ENCODE data around the gene ERC2. TPM values are rescaled to one million over a fixed set of nuclear protein-coding genes. Genes with fewer than 3 reads are reported as not detected.

Gene ERC2
- total RNA-seq, 2 experiments from 2014 or later = not detected

GRCh38 chr3:55682461-55682860 is 785.8 kb downstream of the ERC2 start:
- H3K9me3 Mint-ChIP-seq = no peaks in the 10 kb centered on the region
- POLR2A ChIA-PET = no interaction called here
- no peak overlapping the region for H3K4me3 Mint-ChIP-seq
- intact Hi-C loops (cut with micrococcal nuclease) = no loop called here
- no peaks in the 10 kb centered on the region for H3K36me3 Mint-ChIP-seq
- no peaks in the 10 kb centered on the region for H3K4me1 Mint-ChIP-seq (ENCODE audit: low read depth)
- CTCF ChIA-PET = no interaction called here
- H3K27ac Mint-ChIP-seq = no peak overlapping the region
- no peak for DNase-seq
- no peaks in the 10 kb centered on the region for H3K27me3 Mint-ChIP-seq

DNA sequence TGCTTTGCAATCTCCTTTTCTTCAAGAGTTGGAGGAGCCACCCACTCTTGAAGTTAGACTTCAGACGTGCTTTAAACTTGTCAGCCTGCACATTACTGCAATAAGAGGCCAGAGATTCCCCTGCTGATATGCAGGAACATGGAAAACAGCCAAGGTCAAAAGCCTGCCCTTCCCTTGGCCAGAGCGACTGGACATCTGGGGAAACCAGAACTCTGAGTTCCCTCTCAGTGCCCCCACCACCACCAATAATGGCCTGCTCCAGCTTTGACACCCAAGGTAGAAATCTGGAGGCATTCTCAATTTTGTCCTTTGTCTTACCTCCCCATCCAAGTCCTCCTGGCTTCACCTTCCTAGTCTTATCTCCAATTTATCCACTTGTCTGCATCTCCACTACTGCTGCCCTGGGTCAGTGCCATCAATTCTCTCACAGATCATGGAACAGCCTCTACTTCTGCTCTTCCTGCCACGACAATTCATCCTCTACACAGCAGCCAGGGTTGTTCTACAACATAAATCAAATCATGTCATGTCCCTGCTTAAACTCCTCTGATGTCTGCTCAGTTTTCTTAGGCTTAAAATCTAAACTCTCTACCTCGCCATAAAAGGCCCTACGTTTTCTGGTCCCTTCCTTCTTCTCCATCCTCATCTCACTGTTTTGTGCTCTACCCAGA is 789.6 kb downstream of the ERC2 start:
- Mint-ChIP-seq H3K36me3 (no peaks in the 10 kb centered on the region), H3K4me3 (no peak overlapping the region), H3K27me3 (no peaks in the 10 kb centered on the region), H3K9me3 (no peaks in the 10 kb centered on the region), H3K4me1 (ENCODE audit: low read depth) (no peaks in the 10 kb centered on the region), H3K27ac (no peak overlapping the region)
- no peak for DNase-seq
- intact Hi-C loops (cut with micrococcal nuclease) = no loop called here
- POLR2A ChIA-PET = no interaction called here
- CTCF ChIA-PET = no interaction called here

DNA sequence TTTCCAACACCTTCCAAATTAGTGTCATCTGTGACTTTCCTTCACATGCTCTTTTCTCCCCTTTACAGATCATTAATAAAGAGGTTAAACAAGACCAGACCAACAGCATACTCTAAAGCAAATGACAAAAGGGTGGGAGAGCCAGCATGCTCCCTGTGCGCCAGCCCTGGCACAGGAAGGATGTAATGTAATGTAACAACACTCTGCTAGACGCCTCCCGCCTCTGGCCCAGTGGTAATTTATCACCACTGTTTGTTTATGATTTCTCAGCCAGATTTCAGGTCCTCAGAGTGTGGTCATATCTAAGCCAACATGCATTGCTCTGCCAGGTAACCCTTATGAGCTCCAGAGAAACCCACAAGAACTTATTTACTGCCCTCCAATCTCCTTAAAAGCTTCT is 791.6 kb downstream of the ERC2 start:
- no peak for DNase-seq
- Mint-ChIP-seq H3K36me3 (no peaks in the 10 kb centered on the region), H3K4me3 (no peak overlapping the region), H3K27me3 (no peaks in the 10 kb centered on the region), H3K27ac (no peak overlapping the region), H3K9me3 (no peaks in the 10 kb centered on the region), H3K4me1 (ENCODE audit: low read depth) (no peaks in the 10 kb centered on the region)
- POLR2A ChIA-PET = no interaction called here
- intact Hi-C loops (cut with micrococcal nuclease) = no loop called here
- CTCF ChIA-PET = no interaction called here

- H3K27ac Mint-ChIP-seq = no peak overlapping the region
- DNase-seq = peak; percentile 16
- no peaks in the 10 kb centered on the region for H3K36me3 Mint-ChIP-seq
- H3K9me3 Mint-ChIP-seq = no peaks in the 10 kb centered on the region
- intact Hi-C loops (cut with micrococcal nuclease) = no loop called here
- ChIA-PET POLR2A (no interaction called here), CTCF (no interaction called here)
- no peak overlapping the region for H3K4me3 Mint-ChIP-seq
- H3K4me1 Mint-ChIP-seq (ENCODE audit: low read depth) = no peaks in the 10 kb centered on the region
- no peaks in the 10 kb centered on the region for H3K27me3 Mint-ChIP-seq
Measured at GRCh38 chr3:55675478-55675877, 792.8 kb downstream of the ERC2 start.

GRCh38 chr3:55673764-55674163 is 794.5 kb downstream of the ERC2 start:
- Mint-ChIP-seq H3K36me3 (no peaks in the 10 kb centered on the region), H3K27ac (no peak overlapping the region), H3K9me3 (no peaks in the 10 kb centered on the region), H3K27me3 (no peaks in the 10 kb centered on the region), H3K4me1 (ENCODE audit: low read depth) (no peaks in the 10 kb centered on the region), H3K4me3 (no peak overlapping the region)
- CTCF ChIA-PET = no interaction called here
- no peak for DNase-seq
- intact Hi-C loops (cut with micrococcal nuclease) = no loop called here
- POLR2A ChIA-PET = no interaction called here

GRCh38 chr3:55669133-55669532 is 799.1 kb downstream of the ERC2 start:
- POLR2A ChIA-PET = no interaction called here
- no peak for DNase-seq
- Mint-ChIP-seq H3K27me3 (no peaks in the 10 kb centered on the region), H3K4me3 (no peak overlapping the region), H3K27ac (no peak overlapping the region), H3K9me3 (no peaks in the 10 kb centered on the region), H3K36me3 (no peaks in the 10 kb centered on the region), H3K4me1 (ENCODE audit: low read depth) (no peaks in the 10 kb centered on the region)
- intact Hi-C loops (cut with micrococcal nuclease) = no loop called here
- CTCF ChIA-PET = no interaction called here

GRCh38 chr3:55668359-55668758 is 799.9 kb downstream of the ERC2 start:
- no peaks in the 10 kb centered on the region for H3K36me3 Mint-ChIP-seq
- no peaks in the 10 kb centered on the region for H3K9me3 Mint-ChIP-seq
- no peak overlapping the region for H3K27ac Mint-ChIP-seq
- intact Hi-C loops (cut with micrococcal nuclease) = no loop called here
- H3K4me1 Mint-ChIP-seq (ENCODE audit: low read depth) = no peaks in the 10 kb centered on the region
- DNase-seq = no peak
- H3K4me3 Mint-ChIP-seq = no peak overlapping the region
- POLR2A ChIA-PET = no interaction called here
- H3K27me3 Mint-ChIP-seq = no peaks in the 10 kb centered on the region
- CTCF ChIA-PET = no interaction called here

GRCh38 chr3:55664387-55664786 is 803.9 kb downstream of the ERC2 start:
- H3K4me1 Mint-ChIP-seq (ENCODE audit: low read depth) = no peaks in the 10 kb centered on the region
- H3K27me3 Mint-ChIP-seq = no peaks in the 10 kb centered on the region
- intact Hi-C loops (cut with micrococcal nuclease) = no loop called here
- no peak for DNase-seq
- POLR2A ChIA-PET = no interaction called here
- H3K36me3 Mint-ChIP-seq = no peaks in the 10 kb centered on the region
- no peaks in the 10 kb centered on the region for H3K9me3 Mint-ChIP-seq
- no peak overlapping the region for H3K4me3 Mint-ChIP-seq
- no peak overlapping the region for H3K27ac Mint-ChIP-seq
- CTCF ChIA-PET = no interaction called here

DNA sequence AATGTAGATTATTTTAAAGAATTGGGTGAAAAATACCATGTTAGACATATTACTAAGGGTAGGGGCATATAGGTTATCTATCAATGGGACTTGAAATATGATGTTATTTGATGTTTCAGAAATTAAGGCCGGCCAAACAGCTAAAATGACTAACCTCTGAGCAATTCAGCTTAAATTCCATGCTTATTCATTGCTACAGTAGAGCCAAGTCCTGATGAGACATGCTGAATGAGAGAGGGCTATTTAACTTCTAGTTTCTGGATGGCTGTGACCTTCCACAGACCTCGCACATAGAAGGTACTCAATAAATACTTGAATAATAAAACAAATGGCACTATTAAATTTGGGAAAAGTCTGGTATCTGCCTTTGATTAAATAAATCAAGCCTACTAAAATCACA is 805.6 kb downstream of the ERC2 start:
- H3K27me3 Mint-ChIP-seq = no peaks in the 10 kb centered on the region
- no peaks in the 10 kb centered on the region for H3K9me3 Mint-ChIP-seq
- H3K27ac Mint-ChIP-seq = no peak overlapping the region
- no peak for DNase-seq
- POLR2A ChIA-PET = no interaction called here
- intact Hi-C loops (cut with micrococcal nuclease) = no loop called here
- CTCF ChIA-PET = no interaction called here
- no peak overlapping the region for H3K4me3 Mint-ChIP-seq
- H3K4me1 Mint-ChIP-seq (ENCODE audit: low read depth) = no peaks in the 10 kb centered on the region
- H3K36me3 Mint-ChIP-seq = no peaks in the 10 kb centered on the region

- CTCF ChIA-PET = no interaction called here
- intact Hi-C loops (cut with micrococcal nuclease) = no loop called here
- Mint-ChIP-seq H3K36me3 (no peaks in the 10 kb centered on the region), H3K4me1 (ENCODE audit: low read depth) (no peaks in the 10 kb centered on the region), H3K27me3 (no peaks in the 10 kb centered on the region), H3K4me3 (no peak overlapping the region), H3K27ac (no peak overlapping the region), H3K9me3 (no peaks in the 10 kb centered on the region)
- no peak for DNase-seq
- POLR2A ChIA-PET = no interaction called here
Measured at GRCh38 chr3:55661571-55661970, 806.7 kb downstream of the ERC2 start.

GRCh38 chr3:55661141-55661540 is 807.1 kb downstream of the ERC2 start:
- no peaks in the 10 kb centered on the region for H3K4me1 Mint-ChIP-seq (ENCODE audit: low read depth)
- ChIA-PET POLR2A (no interaction called here), CTCF (no interaction called here)
- no peaks in the 10 kb centered on the region for H3K9me3 Mint-ChIP-seq
- no peak for DNase-seq
- H3K4me3 Mint-ChIP-seq = no peak overlapping the region
- H3K27me3 Mint-ChIP-seq = no peaks in the 10 kb centered on the region
- H3K36me3 Mint-ChIP-seq = no peaks in the 10 kb centered on the region
- intact Hi-C loops (cut with micrococcal nuclease) = no loop called here
- no peak overlapping the region for H3K27ac Mint-ChIP-seq

DNA sequence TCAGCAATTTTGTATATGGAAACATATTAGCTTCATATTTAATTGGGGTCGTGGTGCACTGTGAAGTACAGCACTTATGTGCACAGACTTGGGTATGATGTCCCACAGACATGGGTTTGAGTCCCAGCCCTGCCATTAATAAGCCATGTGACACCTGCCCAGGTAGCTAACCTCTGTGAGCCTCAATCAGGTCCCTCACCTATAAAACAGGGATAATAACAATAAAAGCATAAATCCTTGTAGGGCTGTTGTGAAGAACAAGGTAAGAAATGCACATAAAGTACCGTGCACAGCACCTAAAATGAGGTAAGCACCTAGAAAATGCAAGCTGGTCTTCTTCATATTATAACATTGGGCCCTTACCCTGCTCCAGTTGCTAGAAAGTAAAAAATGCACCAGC is 807.6 kb downstream of the ERC2 start:
- ChIA-PET POLR2A (no interaction called here), CTCF (no interaction called here)
- no peak overlapping the region for H3K27ac Mint-ChIP-seq
- no peaks in the 10 kb centered on the region for H3K4me1 Mint-ChIP-seq (ENCODE audit: low read depth)
- no peaks in the 10 kb centered on the region for H3K9me3 Mint-ChIP-seq
- no peak for DNase-seq
- no peak overlapping the region for H3K4me3 Mint-ChIP-seq
- intact Hi-C loops (cut with micrococcal nuclease) = no loop called here
- no peaks in the 10 kb centered on the region for H3K36me3 Mint-ChIP-seq
- H3K27me3 Mint-ChIP-seq = no peaks in the 10 kb centered on the region

- ChIA-PET POLR2A (no interaction called here), CTCF (no interaction called here)
- intact Hi-C loops (cut with micrococcal nuclease) = no loop called here
- Mint-ChIP-seq H3K4me1 (ENCODE audit: low read depth) (no peaks in the 10 kb centered on the region), H3K27me3 (no peaks in the 10 kb centered on the region), H3K4me3 (no peak overlapping the region), H3K36me3 (no peaks in the 10 kb centered on the region), H3K27ac (no peak overlapping the region), H3K9me3 (no peaks in the 10 kb centered on the region)
- DNase-seq = no peak
Measured at GRCh38 chr3:55659701-55660100, 808.6 kb downstream of the ERC2 start.
